VCaP (cell line): ENCODE data around the gene AMDHD2.

Source experiments
- H3K27ac ChIP-seq: fragments of 450-650 bp; 2 replicates; pipeline ENCODE4 v1.5.1; 2017
- TF ChIP-seq, protein P1 (sequence below): fragments of 450-650 bp; conservative IDR thresholded peaks from 2 replicates; pipeline ENCODE4 v1.5.1; 2017; ENCODE audit warnings: mild to moderate bottlenecking, moderate library complexity

The AMDHD2 gene

DNA sequence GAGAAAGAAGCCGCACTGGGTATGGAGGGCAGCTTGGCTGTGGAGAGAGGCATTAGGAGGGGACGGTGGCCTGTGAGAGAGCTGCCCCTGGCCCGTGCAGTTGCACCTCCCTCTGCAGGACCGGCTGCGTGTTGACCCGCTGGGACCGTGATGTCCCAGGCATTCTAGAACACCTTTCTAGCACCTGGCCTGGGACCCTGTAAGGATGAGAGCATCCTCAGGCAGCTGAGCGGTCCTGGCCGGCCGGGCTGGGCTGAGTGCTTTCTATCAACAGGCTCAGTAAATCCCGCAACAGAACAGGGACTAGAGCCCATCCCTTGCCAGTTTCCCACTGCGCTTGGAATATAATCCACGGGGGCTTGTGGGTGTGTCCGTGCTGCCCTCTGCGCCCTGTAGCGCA lies 30.6 kb upstream of the AMDHD2 start:
- TF ChIP-seq, protein P1, sequence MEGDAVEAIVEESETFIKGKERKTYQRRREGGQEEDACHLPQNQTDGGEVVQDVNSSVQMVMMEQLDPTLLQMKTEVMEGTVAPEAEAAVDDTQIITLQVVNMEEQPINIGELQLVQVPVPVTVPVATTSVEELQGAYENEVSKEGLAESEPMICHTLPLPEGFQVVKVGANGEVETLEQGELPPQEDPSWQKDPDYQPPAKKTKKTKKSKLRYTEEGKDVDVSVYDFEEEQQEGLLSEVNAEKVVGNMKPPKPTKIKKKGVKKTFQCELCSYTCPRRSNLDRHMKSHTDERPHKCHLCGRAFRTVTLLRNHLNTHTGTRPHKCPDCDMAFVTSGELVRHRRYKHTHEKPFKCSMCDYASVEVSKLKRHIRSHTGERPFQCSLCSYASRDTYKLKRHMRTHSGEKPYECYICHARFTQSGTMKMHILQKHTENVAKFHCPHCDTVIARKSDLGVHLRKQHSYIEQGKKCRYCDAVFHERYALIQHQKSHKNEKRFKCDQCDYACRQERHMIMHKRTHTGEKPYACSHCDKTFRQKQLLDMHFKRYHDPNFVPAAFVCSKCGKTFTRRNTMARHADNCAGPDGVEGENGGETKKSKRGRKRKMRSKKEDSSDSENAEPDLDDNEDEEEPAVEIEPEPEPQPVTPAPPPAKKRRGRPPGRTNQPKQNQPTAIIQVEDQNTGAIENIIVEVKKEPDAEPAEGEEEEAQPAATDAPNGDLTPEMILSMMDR = no peak

DNA sequence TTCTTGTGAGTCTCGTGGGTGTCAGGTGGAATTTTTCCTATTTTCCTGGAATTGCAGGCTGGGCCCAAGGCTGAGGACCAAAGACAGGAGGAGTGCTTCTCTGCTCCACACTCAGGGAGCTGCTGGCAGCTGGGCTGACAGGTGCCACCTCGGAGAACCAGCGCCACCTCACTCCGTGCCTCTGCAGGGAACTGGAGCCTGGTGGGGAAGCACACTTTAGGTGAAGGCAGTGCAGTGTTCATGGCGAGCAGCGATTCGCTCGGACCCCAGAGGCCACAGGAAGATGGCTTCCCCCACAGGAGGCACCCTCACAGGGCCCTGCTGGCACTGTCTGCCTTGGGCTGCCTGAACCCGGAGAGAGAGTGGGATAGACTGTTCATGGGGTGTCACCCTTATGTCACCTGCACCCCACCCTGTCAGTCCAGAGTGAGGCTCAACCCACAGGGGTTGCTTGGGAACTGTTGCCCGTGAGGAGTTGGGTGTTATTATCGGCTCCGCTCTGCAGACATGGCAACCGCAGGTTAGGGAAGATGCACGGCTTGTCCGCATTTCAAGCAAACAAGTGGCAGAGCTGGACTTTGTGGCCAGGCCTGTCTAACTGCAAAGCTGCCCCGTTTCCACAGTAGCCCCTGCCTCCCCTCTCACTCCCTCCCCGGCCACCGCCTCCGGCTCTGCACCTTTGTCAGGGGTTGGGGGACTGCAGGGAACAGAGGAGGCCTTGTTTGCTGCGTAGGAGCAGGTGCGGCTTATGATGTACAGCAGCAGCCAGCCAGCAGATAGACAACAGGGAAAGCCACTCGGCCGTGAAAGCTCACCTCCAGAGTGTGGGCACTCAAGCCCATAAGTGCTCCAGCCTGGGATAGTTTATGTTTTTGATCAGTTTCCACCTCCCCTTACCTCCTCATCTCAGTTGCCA lies 29.7 kb upstream of the AMDHD2 start:
- H3K27ac ChIP-seq = no peak overlapping the region
- TF ChIP-seq, protein P1 = no peak

More for the DNA sequence above, 30.6 kb upstream of the AMDHD2 start:
- H3K27ac ChIP-seq = no peak overlapping the region

DNA sequence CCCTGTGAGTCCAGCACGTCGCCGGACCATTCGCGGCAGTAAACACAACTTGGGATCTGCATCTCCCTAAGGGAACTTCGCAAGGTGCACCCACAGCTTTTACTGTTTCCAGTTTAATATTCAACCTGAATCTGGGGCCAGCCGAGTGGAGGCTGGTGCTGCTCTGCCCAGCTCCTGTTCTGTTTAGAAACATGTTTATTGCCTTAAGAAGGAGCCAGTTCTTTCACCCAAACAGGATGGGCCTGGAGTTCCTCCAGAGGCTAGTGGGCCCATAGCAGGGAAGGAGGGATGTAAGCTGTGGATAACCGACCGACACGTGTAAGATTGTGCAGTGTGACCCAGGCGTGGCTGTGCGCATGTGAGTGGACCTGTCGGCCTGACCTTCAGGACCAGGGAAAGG lies 27.9 kb upstream of the AMDHD2 start:
- TF ChIP-seq, protein P1 = no peak
- no peak overlapping the region for H3K27ac ChIP-seq

DNA sequence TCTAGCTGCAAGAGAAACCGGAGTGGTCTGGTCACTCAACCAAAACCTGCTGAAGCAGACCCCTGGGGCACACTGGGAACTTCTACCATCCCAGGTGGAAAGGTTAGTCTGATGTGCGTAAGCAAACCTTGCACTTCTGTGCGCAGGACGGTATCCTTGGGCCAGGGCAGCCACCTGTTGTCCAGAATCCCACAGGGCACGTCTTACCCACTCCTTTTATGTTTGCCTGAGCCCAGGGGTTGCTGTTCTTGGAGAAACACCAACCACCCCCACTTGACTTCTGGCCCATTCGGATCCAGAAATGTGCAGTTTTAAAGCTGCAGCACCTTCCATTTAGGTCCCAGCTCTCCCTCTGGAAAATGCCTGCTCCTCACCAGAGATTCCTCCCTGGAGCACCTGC lies 26.6 kb upstream of the AMDHD2 start:
- TF ChIP-seq, protein P1 = no peak
- H3K27ac ChIP-seq = no peak overlapping the region

DNA sequence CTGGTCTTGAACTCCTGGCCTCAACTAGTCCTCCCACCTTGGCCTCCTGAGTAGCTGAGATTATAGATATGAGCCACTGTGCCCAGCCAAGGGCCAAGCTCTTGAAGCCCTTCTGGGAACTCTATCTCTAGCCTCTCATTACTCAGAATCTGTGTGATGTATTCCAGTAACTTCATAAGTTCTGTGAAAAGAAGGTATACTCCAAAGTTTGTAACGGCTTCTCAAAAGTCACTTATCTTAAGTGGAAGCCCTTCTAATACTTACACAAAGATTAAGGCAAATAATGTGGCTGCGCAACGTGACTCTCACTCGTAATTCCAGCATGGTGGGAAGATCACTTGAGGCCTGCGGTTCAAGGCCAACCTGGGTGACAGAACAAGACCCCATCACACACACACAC lies 25.6 kb upstream of the AMDHD2 start:
- TF ChIP-seq, protein P1 = no peak
- no peak overlapping the region for H3K27ac ChIP-seq

DNA sequence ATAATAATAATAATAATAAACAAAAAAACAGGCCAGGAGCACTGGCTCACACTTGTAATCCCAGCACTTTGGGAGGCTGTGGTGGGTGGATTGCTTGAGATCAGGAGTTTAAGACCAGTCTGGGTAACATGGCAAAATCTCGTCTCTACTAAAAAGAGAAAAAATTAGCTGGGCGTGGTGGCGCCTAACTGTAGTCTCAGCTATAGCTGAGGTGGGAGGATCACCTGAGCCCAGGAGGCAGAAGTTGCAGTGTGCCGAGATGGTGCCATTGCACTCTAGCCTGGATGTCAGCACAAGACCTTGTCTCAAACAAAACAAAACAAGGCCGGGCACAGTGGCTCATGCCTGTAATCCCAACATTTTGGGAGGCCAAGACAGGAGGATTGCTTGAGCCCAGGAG lies 25.1 kb upstream of the AMDHD2 start:
- TF ChIP-seq, protein P1 = no peak

DNA sequence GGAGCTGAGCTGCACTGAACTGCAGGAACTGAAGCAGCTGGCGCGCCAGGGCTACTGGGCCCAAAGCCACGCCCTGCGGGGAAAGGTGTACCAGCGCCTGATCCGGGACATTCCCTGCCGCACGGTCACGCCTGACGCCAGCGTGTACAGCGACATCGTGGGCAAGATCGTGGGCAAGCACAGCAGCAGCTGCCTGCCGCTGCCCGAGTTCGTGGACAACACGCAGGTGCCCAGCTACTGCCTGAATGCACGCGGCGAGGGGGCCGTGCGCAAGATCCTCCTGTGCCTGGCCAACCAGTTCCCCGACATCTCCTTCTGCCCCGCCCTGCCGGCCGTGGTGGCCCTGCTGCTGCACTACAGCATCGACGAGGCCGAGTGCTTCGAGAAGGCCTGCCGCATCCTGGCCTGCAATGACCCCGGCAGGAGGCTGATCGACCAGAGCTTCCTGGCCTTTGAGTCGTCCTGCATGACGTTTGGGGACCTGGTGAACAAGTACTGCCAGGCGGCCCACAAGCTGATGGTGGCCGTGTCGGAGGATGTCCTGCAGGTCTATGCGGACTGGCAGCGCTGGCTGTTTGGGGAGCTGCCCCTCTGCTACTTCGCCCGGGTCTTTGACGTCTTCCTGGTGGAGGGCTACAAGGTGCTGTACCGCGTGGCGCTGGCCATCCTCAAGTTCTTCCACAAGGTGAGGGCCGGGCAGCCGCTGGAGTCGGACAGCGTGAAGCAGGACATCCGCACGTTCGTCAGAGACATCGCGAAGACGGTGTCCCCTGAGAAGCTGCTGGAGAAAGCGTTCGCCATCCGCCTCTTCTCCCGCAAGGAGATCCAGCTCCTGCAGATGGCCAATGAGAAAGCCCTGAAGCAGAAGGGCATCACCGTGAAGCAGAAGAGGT lies 23.7 kb upstream of the AMDHD2 start:
- TF ChIP-seq, protein P1 = no peak
- H3K27ac ChIP-seq = no peak overlapping the region

More for the DNA sequence above, 25.1 kb upstream of the AMDHD2 start:
- no peak overlapping the region for H3K27ac ChIP-seq
